IMR-90 (cell line): ENCODE results near the gene PTGDS.

Experiments
- BHLHE40 ChIP-seq: fragments of 150-350 bp; IDR thresholded peaks from 2 replicates; pipeline ENCODE4 v1.6.1; 2016; ENCODE audit warnings: mild to moderate bottlenecking, low read depth, low read length
- CTCF ChIP-seq: conservative IDR thresholded peaks from 2 replicates; pipeline ENCODE4 v1.5.1; 2012; ENCODE audit warnings: mild to moderate bottlenecking, low read depth, low read length, improper control_type of control experiment

- TF ChIP-seq CTCF (no peak), BHLHE40 (no peak)
These were observed 13.6 kb upstream of the PTGDS start for GRCh38 chr9:136963751-136964150.
